GM19372 (cell line): Measurements from ENCODE around the gene LONP2.
"Not testable (repeated sequence)": the region's sequence is repeated elsewhere in the genome, so short reads cannot be mapped to it uniquely, and the experiment has no call there.

ENCODE experiments used
- ATAC-seq: cut with Tn5 transposase; IDR thresholded peaks from one replicate; pipeline ENCODE4 v1.9.1; 2021; ENCODE audit warnings: mild to moderate bottlenecking, low read depth, moderate library complexity; ENCODE audit not compliant: unreplicated experiment

The LONP2 gene

DNA sequence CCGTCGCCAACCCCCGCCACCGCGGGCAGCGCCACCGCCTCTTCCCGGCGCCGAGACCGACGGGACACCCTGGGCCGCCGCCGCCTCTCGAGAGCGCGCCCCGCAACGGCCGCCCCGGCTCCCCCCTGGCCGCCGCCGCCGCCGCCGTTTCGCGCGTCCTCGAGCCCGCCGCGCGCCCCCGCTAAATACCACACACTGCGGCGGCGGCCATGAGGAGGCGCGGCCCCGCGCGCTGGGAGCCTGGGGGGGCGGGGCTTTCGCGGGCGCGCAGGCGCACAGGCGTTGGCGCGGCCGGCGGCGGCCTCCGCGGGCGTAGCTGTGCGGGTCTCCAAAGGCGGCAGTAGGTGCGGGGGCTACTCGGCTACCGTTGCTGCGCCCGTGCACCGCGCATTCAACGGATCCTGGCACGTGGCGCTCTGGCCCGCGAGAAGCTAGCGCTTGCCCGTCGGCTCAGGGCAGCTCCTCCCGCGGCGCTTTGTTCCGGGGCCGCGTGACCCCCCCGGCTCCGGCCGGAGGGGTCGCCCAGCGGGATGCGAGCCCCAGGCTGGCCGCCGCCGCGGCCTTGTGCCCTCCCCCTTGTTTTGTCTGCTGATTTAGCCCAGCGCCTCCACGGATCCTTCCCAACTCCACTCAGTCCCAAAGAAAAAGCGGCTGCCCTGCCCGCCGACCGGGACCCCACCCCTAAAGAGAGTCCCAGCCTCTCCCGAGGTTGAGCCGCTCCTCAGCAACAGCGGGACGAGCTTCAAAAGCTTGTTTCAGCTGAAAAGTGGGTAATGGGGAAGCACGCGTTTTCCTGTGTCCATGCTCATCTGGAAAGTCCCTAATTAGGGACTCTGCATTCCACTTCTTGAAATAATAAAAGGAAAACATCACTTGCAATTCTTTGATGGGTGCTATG is 141.4 kb downstream of the LONP2 start, which contains the start of gene SIAH1:
SIAH1 (minus strand) TSS at position 161 of the 898 bp plus-strand sequence. CDS start 22,985 bp downstream, outside the sequence.
- ATAC-seq: peak; percentile 55

DNA sequence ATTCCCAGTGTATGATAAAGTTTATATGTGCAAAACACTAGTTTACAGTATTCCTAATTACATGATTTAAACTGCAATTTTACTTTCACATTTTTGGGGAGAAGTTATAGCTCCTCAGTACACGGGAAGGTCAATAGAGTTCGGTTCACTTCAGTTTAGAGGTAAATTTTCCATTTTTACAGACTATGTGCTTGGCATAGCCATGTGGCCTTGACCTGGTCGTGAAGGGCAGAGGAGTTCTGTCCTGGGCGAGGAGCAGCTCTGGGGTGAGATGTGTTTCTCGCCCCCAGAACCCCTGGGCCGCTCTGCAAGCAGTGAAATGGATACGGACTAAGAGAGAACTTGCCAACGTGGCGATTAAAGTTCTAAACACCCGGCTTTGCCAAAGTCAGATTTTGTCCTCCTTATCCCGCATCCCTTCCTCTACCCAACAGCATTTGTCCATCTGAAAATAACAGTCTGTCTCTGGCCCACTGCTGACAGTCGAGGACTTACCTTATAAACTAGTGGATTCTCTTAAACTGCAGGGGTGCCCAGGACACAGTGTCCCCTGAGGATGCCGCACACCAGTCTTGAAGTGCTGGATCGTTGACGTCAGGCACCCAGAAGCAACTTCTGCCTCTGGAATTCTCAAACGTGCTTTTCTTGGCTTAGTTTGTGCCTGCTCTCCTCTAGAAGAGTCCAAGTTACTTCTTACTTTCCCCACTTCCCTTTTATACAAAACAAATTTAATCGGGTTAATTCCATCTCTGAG is 142.6 kb downstream of the LONP2 start:
- ATAC-seq: no peak

DNA sequence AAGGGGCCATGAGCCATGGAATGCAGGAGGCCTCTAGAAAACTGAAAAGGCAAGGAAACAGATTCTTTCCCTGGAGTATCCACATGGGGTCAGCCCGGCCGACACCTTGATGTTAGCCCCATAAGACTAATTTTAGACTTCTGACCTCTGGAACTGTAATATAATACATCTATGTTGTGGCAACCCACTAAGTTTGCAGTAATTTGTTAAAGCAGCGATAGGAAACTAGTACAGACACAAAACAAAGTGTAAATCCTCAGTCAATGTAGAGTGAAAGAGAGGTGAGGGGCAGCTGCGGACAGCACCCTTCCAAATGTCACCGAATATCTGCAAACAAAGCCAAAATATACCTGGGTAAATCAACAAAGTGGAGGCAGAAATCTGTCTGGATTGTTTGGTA is 148.3 kb downstream of the LONP2 start:
- no peak for ATAC-seq

DNA sequence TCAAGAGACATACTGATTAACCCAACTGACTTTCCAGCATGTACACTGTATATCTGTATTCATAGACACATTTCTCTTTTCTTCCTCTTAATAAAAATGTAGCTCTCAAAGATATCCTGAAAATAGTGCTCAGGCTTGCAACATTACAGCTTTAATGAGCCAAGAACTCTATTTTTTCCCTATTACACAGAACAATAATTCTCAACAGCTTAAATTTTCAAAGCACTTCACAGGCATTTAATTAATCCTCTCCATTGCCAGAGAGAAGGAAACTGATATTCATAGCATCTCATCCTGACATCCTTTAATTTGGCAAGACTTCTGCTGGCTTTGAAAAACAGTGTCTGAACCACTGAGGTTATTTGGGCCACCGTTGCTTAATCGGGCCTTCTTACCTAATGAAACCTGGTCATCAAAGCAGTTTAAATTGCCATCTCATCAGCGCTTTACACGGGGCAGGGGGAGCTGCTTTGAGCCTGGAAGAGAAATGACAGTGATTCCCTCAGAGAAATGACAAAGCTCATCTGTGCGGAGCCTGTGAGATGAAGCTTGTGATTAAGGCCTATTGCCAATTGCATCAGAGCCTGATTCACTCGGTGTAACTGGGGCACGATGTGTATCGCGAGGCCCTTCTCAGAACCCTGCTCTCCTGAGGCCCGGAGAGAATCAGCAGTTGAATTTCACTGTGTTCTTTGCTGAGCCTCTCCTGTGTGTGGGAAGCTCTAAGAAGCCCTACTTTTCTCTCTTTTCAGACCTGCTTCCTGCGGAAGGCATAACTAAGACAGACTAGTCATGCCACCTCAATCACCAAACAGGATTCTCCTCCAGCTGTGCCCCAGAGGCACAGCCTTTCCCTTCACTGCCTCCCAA is 149.6 kb downstream of the LONP2 start:
- no peak for ATAC-seq

DNA sequence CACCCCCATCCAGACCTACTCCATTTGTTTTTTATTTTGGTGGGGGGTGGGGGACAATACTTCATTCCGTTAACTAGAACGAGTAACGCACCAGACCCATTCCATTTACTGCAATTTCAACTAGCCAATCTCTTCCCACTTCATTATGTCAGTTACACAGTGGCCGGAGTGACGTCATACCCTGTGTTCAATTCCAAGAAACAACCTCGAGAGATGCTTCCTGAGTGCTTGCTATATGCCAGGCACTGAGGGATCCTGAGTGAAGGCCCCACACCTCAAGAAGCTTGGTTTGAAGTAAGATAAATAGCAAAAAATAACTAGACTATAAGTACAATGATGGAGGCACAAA is 150.2 kb downstream of the LONP2 start:
- no peak for ATAC-seq

DNA sequence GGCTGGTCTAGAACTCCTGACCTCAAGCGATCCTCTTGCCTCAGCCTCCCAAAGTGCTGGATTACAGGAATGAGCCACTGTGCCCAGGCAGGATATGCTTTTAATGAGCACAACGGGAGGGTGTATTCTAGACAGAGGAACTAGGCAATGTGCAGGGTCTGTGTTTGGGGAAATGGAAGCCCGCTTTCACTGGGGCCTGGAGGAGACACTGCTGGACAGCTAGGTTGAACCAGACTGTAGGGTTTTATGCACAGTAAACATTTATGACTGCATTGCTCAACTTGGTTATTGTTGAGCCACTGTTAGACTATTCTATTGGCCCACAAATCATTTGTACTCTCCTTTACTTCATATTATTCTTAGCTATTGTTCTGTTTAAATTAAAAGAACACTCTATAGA is 151.3 kb downstream of the LONP2 start:
- ATAC-seq: no peak

DNA sequence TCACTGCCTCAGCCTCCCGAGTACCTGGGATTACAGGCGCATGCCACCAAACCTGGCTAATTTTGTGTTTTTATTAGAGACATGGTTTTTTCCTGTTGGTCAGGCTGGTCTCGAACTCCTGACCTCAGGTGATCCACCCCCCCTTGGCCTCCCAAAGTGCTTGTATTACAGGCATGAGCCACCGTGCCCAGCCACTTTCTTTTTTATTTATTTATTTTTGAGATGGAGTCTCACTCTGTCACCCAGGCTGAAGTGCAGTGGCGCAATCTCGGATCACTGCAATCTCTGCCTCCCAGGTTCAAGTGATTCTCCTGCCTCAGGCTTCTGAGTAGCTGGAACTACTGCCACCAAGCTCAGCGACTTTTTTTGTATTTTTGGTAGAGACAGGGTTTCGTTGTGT is 158.4 kb downstream of the LONP2 start:
- ATAC-seq: not testable (repeated sequence)

DNA sequence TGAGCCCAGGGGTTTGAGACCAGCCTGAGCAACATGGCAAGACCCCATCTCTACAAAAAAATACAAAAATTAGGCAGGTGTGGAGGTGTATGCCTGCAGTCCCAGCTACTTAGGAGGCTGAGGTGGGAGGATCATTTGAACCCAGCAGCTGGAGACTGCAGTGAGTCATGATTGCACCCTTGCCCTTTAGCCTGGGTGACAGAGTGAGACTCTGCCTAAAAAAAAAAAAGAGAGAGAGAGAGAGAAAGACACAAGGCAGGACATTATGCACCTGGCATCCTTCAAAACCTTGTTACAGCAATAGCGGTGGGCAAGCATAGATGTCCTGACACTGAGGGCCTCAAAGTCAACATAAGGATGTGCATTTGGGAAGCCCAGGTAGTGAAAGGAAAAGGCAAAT is 161.1 kb downstream of the LONP2 start:
- ATAC-seq: no peak

DNA sequence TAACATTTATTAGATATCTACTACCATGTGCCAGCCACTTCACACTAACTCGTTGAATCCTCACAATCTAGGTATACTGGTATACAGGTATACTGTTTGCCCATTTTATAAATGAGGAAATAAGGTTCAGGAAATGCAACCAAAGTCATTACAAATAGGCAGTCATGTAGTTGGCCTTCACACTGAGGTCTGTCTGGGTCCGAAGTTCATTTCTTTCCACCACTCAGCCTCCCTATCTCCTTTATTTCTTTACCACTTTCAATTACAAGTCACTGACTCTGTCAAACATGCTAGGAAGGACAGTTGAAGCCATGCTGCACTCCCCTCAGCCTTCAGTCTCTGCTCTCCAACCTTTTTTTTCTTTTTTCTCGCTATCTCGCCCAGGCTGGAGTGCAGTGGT is 161.8 kb downstream of the LONP2 start:
- ATAC-seq: no peak
